HG03060 (cell line): ENCODE measurements around the gene CDH4.
"Not testable (repeated sequence)": the region's sequence is repeated elsewhere in the genome, so short reads cannot be mapped to it uniquely, and the experiment has no call there.

Experiments used
- ATAC-seq: cut with Tn5 transposase; IDR thresholded peaks from one replicate; pipeline ENCODE4 v1.9.1; 2021; ENCODE audit warnings: low read depth, moderate number of reproducible peaks; ENCODE audit not compliant: unreplicated experiment

The CDH4 gene

GRCh38 chr20:61979701-61980635, 727.9 kb downstream of the CDH4 start:
- no peak for ATAC-seq

- no peak for ATAC-seq
Observed at GRCh38 chr20:61980647-61981583, 728.9 kb downstream of the CDH4 start.

GRCh38 chr20:61981691-61982090, 729.6 kb downstream of the CDH4 start:
- not testable (repeated sequence) for ATAC-seq

- ATAC-seq: no peak
Observed at GRCh38 chr20:61982191-61982950, 730.3 kb downstream of the CDH4 start.

- ATAC-seq: no peak
Observed at GRCh38 chr20:61982951-61983315, 730.9 kb downstream of the CDH4 start.

GRCh38 chr20:61983965-61984364, 731.9 kb downstream of the CDH4 start:
- no peak for ATAC-seq

GRCh38 chr20:61984431-61984830, 732.4 kb downstream of the CDH4 start:
- ATAC-seq: not testable (repeated sequence)

GRCh38 chr20:61985096-61985495, 733.0 kb downstream of the CDH4 start:
- no peak for ATAC-seq

GRCh38 chr20:61986762-61987321, 734.8 kb downstream of the CDH4 start:
- ATAC-seq: no peak

- ATAC-seq: no peak
Observed at GRCh38 chr20:61988665-61989064, 736.6 kb downstream of the CDH4 start.

GRCh38 chr20:61989741-61990140, 737.7 kb downstream of the CDH4 start:
- no peak for ATAC-seq
